ENCODE results near the gene GEMIN5.
A peak's percentile ranks its signal among the peaks of the same experiment; 100 is the strongest.
"Not testable (repeated sequence)": the region's sequence is repeated elsewhere in the genome, so short reads cannot be mapped to it uniquely, and the experiment has no call there.

The GEMIN5 gene

DNA sequence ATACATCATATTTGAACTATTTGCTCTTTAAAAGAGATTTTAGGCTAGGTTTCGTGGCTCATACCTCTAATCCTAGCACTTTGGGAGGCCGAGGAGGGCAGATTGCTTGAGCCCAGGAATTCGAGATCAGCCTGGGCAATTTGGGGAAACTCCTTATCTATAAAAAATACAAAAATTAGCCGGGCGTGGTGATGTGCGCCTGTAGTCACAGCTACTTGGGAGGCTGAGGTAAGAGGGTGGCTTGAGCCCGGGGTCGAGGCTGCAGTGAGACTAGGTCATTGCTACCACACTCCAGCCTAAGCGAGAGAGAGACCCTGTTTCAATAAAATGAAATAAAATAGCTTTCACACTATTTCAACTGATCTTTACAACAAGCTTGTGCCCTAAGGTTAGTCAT lies 2.4 kb upstream of the GEMIN5 start:
- Histone ChIP-seq H3K36me3 (ENCODE audit: control insufficient read depth, low read depth, low read length) (peaks cover 2% of the 10 kb centered on the region), H3K4me1 (ENCODE audit: control insufficient read depth, low read depth, low read length) (peaks cover 11% of the 10 kb centered on the region), H3K9me3 (ENCODE audit: control insufficient read depth, low read depth, low read length) (no peaks in the 10 kb centered on the region), H3K9ac (ENCODE audit: low read length) (peak overlapping the region; percentile 85), H3K4me3 (ENCODE audit: low read length) (peak overlapping the region; percentile 85), H3K27ac (ENCODE audit: low read length) (peak overlapping the region; percentile 38), H3K27me3 (ENCODE audit: control insufficient read depth, insufficient read depth, low read length) (no peaks in the 10 kb centered on the region)

GRCh38 chr5:154939387-154939786 lies 1.4 kb upstream of the GEMIN5 start:
- peaks cover 11% of the 10 kb centered on the region for H3K4me1 ChIP-seq (ENCODE audit: control insufficient read depth, low read depth, low read length)
- not testable (repeated sequence) for H3K27me3 ChIP-seq (ENCODE audit: control insufficient read depth, insufficient read depth, low read length); H3K9me3 ChIP-seq (ENCODE audit: control insufficient read depth, low read depth, low read length); H3K4me3 ChIP-seq (ENCODE audit: low read length); H3K27ac ChIP-seq (ENCODE audit: low read length); H3K9ac ChIP-seq (ENCODE audit: low read length)
- H3K36me3 ChIP-seq (ENCODE audit: control insufficient read depth, low read depth, low read length) = peaks cover 12% of the 10 kb centered on the region

GRCh38 chr5:154937186-154937717 lies 759 bp downstream of the GEMIN5 start:
- Histone ChIP-seq H3K36me3 (ENCODE audit: control insufficient read depth, low read depth, low read length) (peaks cover 22% of the 10 kb centered on the region), H3K27me3 (ENCODE audit: control insufficient read depth, insufficient read depth, low read length) (no peaks in the 10 kb centered on the region), H3K9me3 (ENCODE audit: control insufficient read depth, low read depth, low read length) (no peaks in the 10 kb centered on the region), H3K27ac (ENCODE audit: low read length) (no peak overlapping the region), H3K4me3 (ENCODE audit: low read length) (peak overlapping the region; percentile 81), H3K9ac (ENCODE audit: low read length) (peak overlapping the region; percentile 54), H3K4me1 (ENCODE audit: control insufficient read depth, low read depth, low read length) (peaks cover 11% of the 10 kb centered on the region)

DNA sequence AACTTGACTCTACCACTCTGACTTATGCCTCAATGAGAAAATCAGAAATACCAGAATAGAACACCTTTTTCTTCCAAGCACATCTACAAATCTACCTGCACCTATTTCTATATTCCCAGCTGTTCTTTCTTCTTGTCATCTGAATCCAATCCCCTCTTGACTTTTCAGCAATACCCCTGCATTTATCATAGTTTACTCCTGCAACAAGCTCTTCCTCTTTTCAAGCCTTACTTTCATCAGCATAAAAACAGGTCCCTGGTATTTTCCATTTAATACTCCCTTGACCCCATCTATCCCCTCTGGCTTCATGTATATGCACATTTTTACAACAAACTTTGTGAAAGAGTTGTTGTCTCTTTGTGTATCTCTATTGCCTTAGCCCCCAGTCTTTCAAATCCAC lies 3.1 kb downstream of the GEMIN5 start:
- Histone ChIP-seq H3K27ac (ENCODE audit: low read length) (no peak overlapping the region), H3K27me3 (ENCODE audit: control insufficient read depth, insufficient read depth, low read length) (no peaks in the 10 kb centered on the region), H3K4me3 (ENCODE audit: low read length) (no peak overlapping the region), H3K4me1 (ENCODE audit: control insufficient read depth, low read depth, low read length) (peaks cover 7% of the 10 kb centered on the region), H3K9ac (ENCODE audit: low read length) (no peak overlapping the region), H3K36me3 (ENCODE audit: control insufficient read depth, low read depth, low read length) (peaks cover 41% of the 10 kb centered on the region), H3K9me3 (ENCODE audit: control insufficient read depth, low read depth, low read length) (no peaks in the 10 kb centered on the region)

GRCh38 chr5:154933537-154933936 lies 4.5 kb downstream of the GEMIN5 start:
- H3K27me3 ChIP-seq (ENCODE audit: control insufficient read depth, insufficient read depth, low read length) = no peaks in the 10 kb centered on the region
- H3K27ac ChIP-seq (ENCODE audit: low read length) = no peak overlapping the region
- peaks cover 7% of the 10 kb centered on the region for H3K4me1 ChIP-seq (ENCODE audit: control insufficient read depth, low read depth, low read length)
- H3K9me3 ChIP-seq (ENCODE audit: control insufficient read depth, low read depth, low read length) = no peaks in the 10 kb centered on the region
- peaks cover 50% of the 10 kb centered on the region for H3K36me3 ChIP-seq (ENCODE audit: control insufficient read depth, low read depth, low read length)
- no peak overlapping the region for H3K4me3 ChIP-seq (ENCODE audit: low read length)
- no peak overlapping the region for H3K9ac ChIP-seq (ENCODE audit: low read length)

DNA sequence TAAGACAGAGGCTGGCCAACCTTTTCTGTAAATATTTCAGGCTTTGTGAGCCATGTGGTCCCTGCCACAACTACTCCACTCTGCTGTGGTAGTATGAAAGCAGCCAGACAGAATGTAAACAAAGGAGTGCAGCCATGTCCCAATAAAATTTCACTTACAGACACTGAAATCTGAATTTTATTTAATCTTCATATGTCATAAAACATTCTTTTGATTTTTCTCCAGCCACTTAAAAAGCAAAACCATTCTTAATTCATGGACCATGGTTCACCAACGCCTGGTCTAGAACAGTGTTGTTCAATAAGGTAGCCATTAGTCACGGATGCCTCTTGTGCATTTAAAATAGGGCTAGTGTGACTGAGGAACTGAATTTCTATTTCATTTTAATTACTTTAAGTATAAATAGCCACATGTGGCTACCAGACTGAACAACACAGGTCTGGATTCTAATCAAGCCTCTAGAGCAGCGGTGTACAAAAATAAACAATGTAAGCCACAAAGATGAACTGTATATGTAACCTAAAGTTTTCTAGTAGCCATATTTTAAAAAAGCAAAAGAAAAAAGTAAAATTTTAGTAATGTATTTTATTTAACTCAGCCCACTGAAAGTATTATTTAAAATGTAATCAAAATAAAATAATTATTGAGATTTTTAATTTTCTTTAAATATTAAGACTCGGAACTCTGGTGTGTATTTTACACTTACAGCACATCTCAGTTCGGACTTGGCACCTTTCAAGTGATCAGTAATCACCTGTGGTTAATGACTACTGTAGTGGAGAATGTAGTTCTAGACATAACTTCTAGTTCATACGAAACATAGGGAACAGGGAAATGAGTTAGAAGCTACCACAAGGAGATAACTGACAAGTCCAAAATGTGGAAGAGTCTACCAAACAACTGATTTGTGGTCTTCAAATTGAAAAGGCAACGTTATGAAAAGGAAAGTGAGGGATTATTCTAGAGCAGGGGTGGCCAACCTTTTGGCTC lies 14.3 kb downstream of the GEMIN5 start:
- H3K4me3 ChIP-seq (ENCODE audit: low read length) = no peak overlapping the region
- no peak overlapping the region for H3K27ac ChIP-seq (ENCODE audit: low read length)
- no peaks in the 10 kb centered on the region for H3K4me1 ChIP-seq (ENCODE audit: control insufficient read depth, low read depth, low read length)
- H3K9ac ChIP-seq (ENCODE audit: low read length) = no peak overlapping the region
- H3K27me3 ChIP-seq (ENCODE audit: control insufficient read depth, insufficient read depth, low read length) = no peaks in the 10 kb centered on the region
- peaks cover 76% of the 10 kb centered on the region for H3K36me3 ChIP-seq (ENCODE audit: control insufficient read depth, low read depth, low read length)
- no peaks in the 10 kb centered on the region for H3K9me3 ChIP-seq (ENCODE audit: control insufficient read depth, low read depth, low read length)

- H3K36me3 ChIP-seq (ENCODE audit: control insufficient read depth, low read depth, low read length) = peaks cover 69% of the 10 kb centered on the region
- no peak overlapping the region for H3K9ac ChIP-seq (ENCODE audit: low read length)
These were observed 20.3 kb downstream of the GEMIN5 start for GRCh38 chr5:154917757-154918156.

GRCh38 chr5:154916874-154917273 lies 21.1 kb downstream of the GEMIN5 start:
- Histone ChIP-seq H3K4me1 (ENCODE audit: control insufficient read depth, low read depth, low read length) (no peaks in the 10 kb centered on the region), H3K27ac (ENCODE audit: low read length) (no peak overlapping the region), H3K36me3 (ENCODE audit: control insufficient read depth, low read depth, low read length) (peaks cover 78% of the 10 kb centered on the region), H3K4me3 (ENCODE audit: low read length) (no peak overlapping the region), H3K9me3 (ENCODE audit: control insufficient read depth, low read depth, low read length) (no peaks in the 10 kb centered on the region), H3K27me3 (ENCODE audit: control insufficient read depth, insufficient read depth, low read length) (no peaks in the 10 kb centered on the region), H3K9ac (ENCODE audit: low read length) (no peak overlapping the region)

More at GRCh38 chr5:154917757-154918156, 20.3 kb downstream of the GEMIN5 start:
- Histone ChIP-seq H3K4me3 (ENCODE audit: low read length) (no peak overlapping the region), H3K27me3 (ENCODE audit: control insufficient read depth, insufficient read depth, low read length) (no peaks in the 10 kb centered on the region), H3K9me3 (ENCODE audit: control insufficient read depth, low read depth, low read length) (no peaks in the 10 kb centered on the region), H3K27ac (ENCODE audit: low read length) (no peak overlapping the region), H3K4me1 (ENCODE audit: control insufficient read depth, low read depth, low read length) (no peaks in the 10 kb centered on the region)

DNA sequence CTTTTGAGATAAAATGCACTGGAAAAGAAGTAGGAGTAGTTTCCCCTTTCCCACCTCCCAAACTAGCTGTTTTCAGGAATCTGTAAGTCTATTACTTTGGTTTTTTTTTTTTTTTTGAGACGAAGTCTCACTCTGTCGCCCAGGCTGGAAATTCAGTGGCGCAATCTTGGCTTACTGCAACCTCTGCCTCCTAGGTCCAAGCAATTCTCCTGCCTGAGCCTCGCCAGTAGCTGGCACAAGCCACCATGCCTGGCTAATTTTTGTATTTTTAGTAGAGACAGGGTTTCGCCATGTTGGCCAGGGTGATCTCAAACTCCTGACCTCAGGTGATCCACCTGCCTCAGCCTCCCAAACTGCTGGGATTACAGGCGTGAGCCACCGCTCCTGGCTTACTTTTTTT lies 32.4 kb downstream of the GEMIN5 start:
- H3K4me3 ChIP-seq (ENCODE audit: low read length); H3K27ac ChIP-seq (ENCODE audit: low read length); H3K9ac ChIP-seq (ENCODE audit: low read length); H3K9me3 ChIP-seq (ENCODE audit: control insufficient read depth, low read depth, low read length); H3K27me3 ChIP-seq (ENCODE audit: control insufficient read depth, insufficient read depth, low read length); H3K4me1 ChIP-seq (ENCODE audit: control insufficient read depth, low read depth, low read length): not testable (repeated sequence)
- H3K36me3 ChIP-seq (ENCODE audit: control insufficient read depth, low read depth, low read length) = peaks cover 83% of the 10 kb centered on the region

DNA sequence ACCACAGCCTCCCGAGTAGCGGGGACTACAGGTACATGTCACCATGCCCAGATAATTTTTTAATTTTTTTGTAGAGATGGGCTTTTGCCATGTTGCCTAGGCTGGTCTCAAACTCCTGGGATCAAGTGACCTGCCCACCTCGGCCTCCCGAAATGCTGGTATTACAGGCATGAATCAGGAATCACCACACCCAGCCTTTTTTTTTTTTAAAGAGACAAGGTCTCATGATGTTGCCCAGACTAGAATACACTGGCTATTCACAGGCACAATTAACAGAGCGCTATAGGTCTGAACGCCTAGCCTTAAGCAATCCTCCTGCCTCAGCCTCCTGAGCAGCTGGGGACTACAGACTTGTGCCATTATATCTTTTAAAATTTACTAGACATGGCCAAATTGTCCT lies 36.1 kb downstream of the GEMIN5 start:
- H3K27ac ChIP-seq (ENCODE audit: low read length) = no peak overlapping the region
- no peaks in the 10 kb centered on the region for H3K27me3 ChIP-seq (ENCODE audit: control insufficient read depth, insufficient read depth, low read length)
- H3K9me3 ChIP-seq (ENCODE audit: control insufficient read depth, low read depth, low read length) = no peaks in the 10 kb centered on the region
- no peaks in the 10 kb centered on the region for H3K4me1 ChIP-seq (ENCODE audit: control insufficient read depth, low read depth, low read length)
- no peak overlapping the region for H3K9ac ChIP-seq (ENCODE audit: low read length)
- H3K4me3 ChIP-seq (ENCODE audit: low read length) = no peak overlapping the region
- H3K36me3 ChIP-seq (ENCODE audit: control insufficient read depth, low read depth, low read length) = peaks cover 92% of the 10 kb centered on the region

DNA sequence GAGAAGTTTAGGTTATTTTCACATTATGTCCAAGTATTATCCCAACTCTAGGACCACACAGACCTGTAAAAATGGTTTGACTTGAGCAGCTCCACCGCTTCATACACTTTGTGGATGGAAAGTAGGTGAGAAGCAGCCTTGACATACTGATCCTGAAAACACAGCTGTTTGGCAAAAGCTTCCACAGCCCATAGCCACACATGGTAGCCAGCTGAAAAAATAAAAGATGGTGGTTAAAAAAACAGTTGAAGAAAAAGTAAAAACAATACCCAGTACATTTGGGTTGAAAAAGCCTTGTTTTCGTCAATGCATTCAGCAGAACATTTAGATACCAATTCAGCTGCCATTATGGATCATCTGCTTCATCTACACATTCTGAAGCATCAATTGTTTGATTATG lies 36.7 kb downstream of the GEMIN5 start:
- Histone ChIP-seq H3K27ac (ENCODE audit: low read length) (no peak overlapping the region), H3K9me3 (ENCODE audit: control insufficient read depth, low read depth, low read length) (no peaks in the 10 kb centered on the region), H3K4me3 (ENCODE audit: low read length) (no peak overlapping the region), H3K27me3 (ENCODE audit: control insufficient read depth, insufficient read depth, low read length) (no peaks in the 10 kb centered on the region), H3K9ac (ENCODE audit: low read length) (no peak overlapping the region), H3K4me1 (ENCODE audit: control insufficient read depth, low read depth, low read length) (no peaks in the 10 kb centered on the region), H3K36me3 (ENCODE audit: control insufficient read depth, low read depth, low read length) (peaks cover 91% of the 10 kb centered on the region)

- Histone ChIP-seq H3K9ac (ENCODE audit: low read length) (no peak overlapping the region), H3K9me3 (ENCODE audit: control insufficient read depth, low read depth, low read length) (no peaks in the 10 kb centered on the region), H3K4me3 (ENCODE audit: low read length) (no peak overlapping the region), H3K27ac (ENCODE audit: low read length) (no peak overlapping the region), H3K36me3 (ENCODE audit: control insufficient read depth, low read depth, low read length) (peaks cover 95% of the 10 kb centered on the region), H3K4me1 (ENCODE audit: control insufficient read depth, low read depth, low read length) (no peaks in the 10 kb centered on the region), H3K27me3 (ENCODE audit: control insufficient read depth, insufficient read depth, low read length) (no peaks in the 10 kb centered on the region)
These were observed 37.9 kb downstream of the GEMIN5 start for GRCh38 chr5:154900066-154900465.
